Endothelial cell (in vitro differentiated cells): ENCODE results near the gene TMEM115. TPM values are rescaled to one million over a fixed set of nuclear protein-coding genes. Genes with fewer than 3 reads are reported as not detected.

ENCODE experiments used
- DNase-seq: peaks from one replicate; pipeline ENCODE4 v3.0.0; 2021; ENCODE audit warnings: low spot score
- H3K27ac Mint-ChIP-seq: one replicate; pipeline ENCODE4 v1.8.0; 2021; ENCODE audit warnings: mixed read lengths, inconsistent platforms; ENCODE audit not compliant: unreplicated experiment
- H3K27me3 Mint-ChIP-seq: one replicate; pipeline ENCODE4 v1.8.0; 2021; ENCODE audit warnings: mild to moderate bottlenecking, moderate library complexity, mixed read lengths, inconsistent platforms; ENCODE audit not compliant: unreplicated experiment
- H3K36me3 Mint-ChIP-seq: one replicate; pipeline ENCODE4 v1.8.0; 2021; ENCODE audit warnings: mild to moderate bottlenecking, low read depth, mixed read lengths, inconsistent platforms; ENCODE audit not compliant: unreplicated experiment
- H3K4me1 Mint-ChIP-seq: one replicate; pipeline ENCODE4 v1.8.0; 2021; ENCODE audit warnings: mild to moderate bottlenecking, mixed read lengths, inconsistent platforms; ENCODE audit not compliant: unreplicated experiment
- H3K4me3 Mint-ChIP-seq: one replicate; pipeline ENCODE4 v1.8.0; 2021; ENCODE audit warnings: mild to moderate bottlenecking, mixed read lengths, inconsistent platforms; ENCODE audit not compliant: unreplicated experiment
- H3K9me3 Mint-ChIP-seq: one replicate; pipeline ENCODE4 v1.8.0; 2021; ENCODE audit warnings: mixed read lengths, inconsistent platforms; ENCODE audit not compliant: unreplicated experiment
- CTCF ChIP-seq: fragments of 200-600 bp; sonication (generic); IDR thresholded peaks from one replicate; pipeline ENCODE4 v1.5.0; 2021; ENCODE audit warnings: antibody characterized with exemption; ENCODE audit not compliant: unreplicated experiment
- total RNA-seq: library from RNA; stranded (reverse); fragmentation: NEBNext Ultra II Directional; extraction: Animal tissue kit (Norgen Biotek cat#: 25700); gene quantifications from one replicate; pipeline ENCODE4 v1.2.1, GENCODE V29; 2021; ENCODE audit not compliant: unreplicated experiment

TMEM115 gene
- total RNA-seq, 1 donor from 2014 or later = 44.9 TPM

DNA sequence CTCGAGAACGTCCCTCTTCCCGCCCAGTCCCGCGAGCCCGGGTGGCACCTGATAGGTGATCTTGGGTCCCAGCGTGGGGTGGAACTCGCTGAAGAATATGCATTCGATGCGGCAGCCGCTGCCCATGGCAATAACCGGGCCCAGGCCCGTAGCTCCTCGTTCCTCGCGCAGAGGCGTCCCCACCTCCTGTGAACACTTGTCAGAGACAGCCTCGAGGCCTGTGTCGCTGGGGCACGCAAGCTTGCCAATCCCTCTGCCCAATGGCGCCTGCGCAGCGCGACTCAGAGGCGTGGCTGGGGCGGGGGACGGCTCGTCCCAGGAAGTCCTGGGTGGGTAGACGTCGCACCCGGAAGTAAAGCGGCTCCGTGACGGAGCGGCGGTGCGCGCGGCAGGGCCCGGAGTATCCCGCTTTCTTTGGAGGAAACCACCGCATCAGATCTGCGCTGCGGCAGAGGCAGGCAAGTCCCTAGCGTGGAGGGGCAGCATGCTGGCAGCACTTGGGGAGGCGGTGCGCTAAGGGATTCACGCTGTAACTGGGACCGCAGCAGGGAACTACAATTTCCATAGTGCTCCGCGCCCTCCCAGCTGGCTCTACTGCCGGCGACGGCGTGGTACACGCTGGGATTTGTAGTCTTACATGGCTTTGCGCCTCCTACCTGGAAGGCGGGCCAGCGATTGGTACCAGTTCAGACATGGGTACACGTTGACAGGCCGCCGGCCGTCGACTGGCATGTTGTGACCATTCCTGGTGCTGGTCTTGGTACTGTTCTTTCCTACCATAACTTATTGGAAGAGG, 8.6 kb downstream of the TMEM115 start, which contains the start of the genes CYB561D2 and NPRL2:
Gene CYB561D2, plus strand, starts transcription at position 336 of the 796 bp plus-strand sequence. CDS start 572 bp downstream, outside the sequence.
Gene NPRL2, minus strand, starts transcription at position 249 of the 796 bp plus-strand sequence. Its CDS starts 123 bp downstream, at position 126.
- TF ChIP-seq CTCF = no peak
- no peaks in the 10 kb centered on the region for H3K9me3 Mint-ChIP-seq
- H3K27me3 Mint-ChIP-seq = peaks cover 8% of the 10 kb centered on the region
- DNase-seq = peak; percentile 79
- H3K4me3 Mint-ChIP-seq = peak within 1 kb of the TSS; percentile 91
- H3K4me1 Mint-ChIP-seq = peaks cover 16% of the 10 kb centered on the region
- H3K36me3 Mint-ChIP-seq = peaks cover 10% of the 10 kb centered on the region
- peak within 1 kb of the TSS; percentile 68 for H3K27ac Mint-ChIP-seq

GRCh38 chr3:50350213-50350526, 9.2 kb downstream of the TMEM115 start:
- TF ChIP-seq CTCF = no peak
- Mint-ChIP-seq H3K4me3 (peak overlapping the region; percentile 91), H3K4me1 (peaks cover 16% of the 10 kb centered on the region), H3K27me3 (peaks cover 8% of the 10 kb centered on the region), H3K36me3 (peaks cover 10% of the 10 kb centered on the region), H3K9me3 (no peaks in the 10 kb centered on the region), H3K27ac (peak overlapping the region; percentile 68)
- no peak for DNase-seq

DNA sequence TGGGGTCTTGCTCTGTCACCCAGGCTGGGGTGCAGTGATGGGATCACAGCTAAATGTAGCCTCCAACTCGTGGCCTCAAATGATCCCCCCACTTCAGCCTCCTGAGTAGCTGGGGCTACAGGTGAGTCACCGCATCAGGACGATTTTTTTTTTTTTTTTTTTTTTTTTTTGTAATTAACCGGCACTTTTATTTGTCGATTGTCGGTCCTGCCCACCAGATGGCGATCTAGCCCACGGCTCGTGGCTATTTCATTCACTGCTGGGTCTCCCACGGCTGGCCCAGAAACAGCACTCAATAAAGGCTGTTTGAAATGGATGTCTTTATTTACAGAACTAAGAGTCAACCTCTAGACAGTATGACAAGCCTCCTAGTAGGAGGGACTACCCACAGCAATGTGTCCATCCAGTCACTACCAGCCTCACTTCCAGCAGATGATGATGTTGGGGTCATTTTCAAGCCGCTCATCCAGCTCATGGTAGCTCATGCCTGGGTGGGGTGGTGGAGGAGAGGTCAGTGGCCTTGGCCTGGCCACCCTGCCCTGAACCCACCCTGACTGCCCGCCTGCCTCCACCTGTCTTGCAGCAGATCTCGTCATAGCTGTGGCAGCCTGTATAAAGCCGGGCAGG, 12.0 kb downstream of the TMEM115 start:
- peak; percentile 68 for DNase-seq
- H3K9me3 Mint-ChIP-seq = no peaks in the 10 kb centered on the region
- H3K36me3 Mint-ChIP-seq = no peaks in the 10 kb centered on the region
- H3K4me3 Mint-ChIP-seq = no peak overlapping the region
- H3K4me1 Mint-ChIP-seq = peaks cover 16% of the 10 kb centered on the region
- H3K27ac Mint-ChIP-seq = no peak overlapping the region
- peak; percentile 65 for TF ChIP-seq CTCF
- peaks cover 12% of the 10 kb centered on the region for H3K27me3 Mint-ChIP-seq

DNA sequence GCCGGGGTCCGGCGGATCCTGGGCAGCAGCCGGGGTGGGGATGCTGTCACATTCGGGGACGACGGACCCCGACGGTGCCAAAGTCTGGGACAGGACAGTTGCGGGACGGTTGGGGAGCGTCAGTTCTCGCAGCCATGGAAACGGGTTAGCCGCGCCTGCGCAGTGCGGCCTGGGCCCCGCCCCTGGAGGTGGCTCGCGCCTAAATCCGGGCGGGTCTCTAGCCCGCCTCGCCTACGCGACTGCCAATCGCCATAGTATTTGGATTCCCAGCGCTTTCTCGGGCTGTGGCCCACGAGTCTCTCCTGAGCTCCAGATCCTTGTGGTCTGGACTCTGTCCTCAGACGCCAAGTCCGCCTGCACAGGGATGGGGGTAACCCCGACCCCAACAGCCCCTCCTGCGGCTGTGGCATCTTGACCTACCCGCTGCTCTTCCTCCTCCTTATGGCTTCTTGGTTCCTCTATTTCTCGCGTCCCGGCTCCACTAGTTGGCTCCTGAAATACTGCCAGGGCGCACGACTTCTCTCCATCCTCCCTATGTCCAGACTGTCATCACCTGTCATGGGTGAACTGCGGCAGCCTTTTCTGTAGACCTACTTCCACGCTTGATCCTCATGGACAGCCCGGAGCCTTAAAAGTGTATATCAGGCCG, 13.6 kb downstream of the TMEM115 start, which contains the start of gene ZMYND10:
Gene ZMYND10, minus strand, starts transcription at position 147 of the 649 bp plus-strand sequence. CDS start 153 bp downstream, outside the sequence.
- no peaks in the 10 kb centered on the region for H3K36me3 Mint-ChIP-seq
- H3K27ac Mint-ChIP-seq = no peak within 1 kb of the TSS
- H3K4me1 Mint-ChIP-seq = peaks cover 10% of the 10 kb centered on the region
- H3K27me3 Mint-ChIP-seq = peaks cover 18% of the 10 kb centered on the region
- peak within 1 kb of the TSS; percentile 73 for H3K4me3 Mint-ChIP-seq
- H3K9me3 Mint-ChIP-seq = no peaks in the 10 kb centered on the region
- peak; percentile 59 for DNase-seq
- TF ChIP-seq CTCF = no peak
